WTC11 (cell line): ENCODE measurements around the gene NHERF2. TPM values are rescaled to one million over a fixed set of nuclear protein-coding genes. Genes with fewer than 3 reads are reported as not detected.

Experiments used
- ATAC-seq: fragments of 200-7000 bp; cut with Tn5 transposase; 2 replicates; pipeline ENCODE4 v1.10.0; 2021; ENCODE audit warnings: mild to moderate bottlenecking, moderate library complexity
- CTCF ChIA-PET: fragments of 300-600 bp; sonication (Branson Sonifier 250); formaldehyde crosslinking; loops from one replicate; lab custom pipeline; 2021; ENCODE audit warnings: antibody characterized with exemption; lab: Charles Lee
- POLR2A ChIA-PET: fragments of 350-600 bp; sonication (Branson Sonifier 250); formaldehyde crosslinking; loops from one replicate; lab custom pipeline; 2021; ENCODE audit warnings: antibody characterized with exemption; lab: Charles Lee
- DNase-seq: peaks from one replicate; pipeline ENCODE4 v3.0.0; 2021; ENCODE audit warnings: low spot score
- H3K27ac Mint-ChIP-seq: 2 replicates; pipeline ENCODE4 v1.8.0; 2021; ENCODE audit warnings: mixed read lengths
- H3K27me3 Mint-ChIP-seq: 2 replicates; pipeline ENCODE4 v1.8.0; 2021; ENCODE audit warnings: low read depth, mild to moderate bottlenecking, moderate library complexity, mixed read lengths
- H3K36me3 Mint-ChIP-seq: 2 replicates; pipeline ENCODE4 v1.8.0; 2021; ENCODE audit warnings: mixed read lengths
- H3K4me1 Mint-ChIP-seq: 2 replicates; pipeline ENCODE4 v1.8.0; 2022; ENCODE audit warnings: mixed read lengths
- H3K4me3 Mint-ChIP-seq: 2 replicates; pipeline ENCODE4 v1.8.0; 2021; ENCODE audit warnings: mild to moderate bottlenecking, moderate library complexity, mixed read lengths
- H3K9me3 Mint-ChIP-seq: 2 replicates; pipeline ENCODE4 v1.8.0; 2021; ENCODE audit warnings: mixed read lengths
- CBFB ChIP-seq: sonication (generic); formaldehyde crosslinking; IDR thresholded peaks from 2 replicates; pipeline ENCODE4 v1.8.1; 2022; ENCODE audit warnings: mild to moderate bottlenecking, low read depth, missing genetic modification reagents
- ESRRA ChIP-seq: sonication (generic); formaldehyde crosslinking; IDR thresholded peaks from 2 replicates; pipeline ENCODE4 v1.8.1; 2022; ENCODE audit warnings: mild to moderate bottlenecking, missing genetic modification reagents, borderline replicate concordance
- ETV6 ChIP-seq: sonication (generic); formaldehyde crosslinking; IDR thresholded peaks from 2 replicates; pipeline ENCODE4 v1.8.1; 2022; ENCODE audit warnings: mild to moderate bottlenecking, missing genetic modification reagents
- IRF2 ChIP-seq: sonication (generic); formaldehyde crosslinking; IDR thresholded peaks from 2 replicates; pipeline ENCODE4 v1.8.0; 2022; ENCODE audit warnings: low read depth, missing genetic modification reagents, borderline replicate concordance
- NFE2L1 ChIP-seq: sonication (generic); formaldehyde crosslinking; IDR thresholded peaks from 2 replicates; pipeline ENCODE4 v1.8.1; 2023; ENCODE audit warnings: missing genetic modification reagents
- NFYB ChIP-seq: sonication (generic); formaldehyde crosslinking; conservative IDR thresholded peaks from 2 replicates; pipeline ENCODE4 v1.8.0; 2022; ENCODE audit warnings: low read depth, missing genetic modification reagents
- NR1H2 ChIP-seq: sonication (generic); formaldehyde crosslinking; IDR thresholded peaks from 2 replicates; pipeline ENCODE4 v1.9.0; 2021; ENCODE audit warnings: mild to moderate bottlenecking, moderate library complexity, missing genetic modification reagents
- OVOL2 ChIP-seq: fragments of 250-450 bp; sonication (Bioruptor Pico); IDR thresholded peaks from 2 replicates; pipeline ENCODE4 v1.9.0; 2021; ENCODE audit warnings: mild to moderate bottlenecking, borderline replicate concordance
- PRRX2 ChIP-seq: fragments of 250-450 bp; sonication (Bioruptor Pico); IDR thresholded peaks from 2 replicates; pipeline ENCODE4 v1.8.0; 2021; ENCODE audit warnings: mild to moderate bottlenecking
- RELA ChIP-seq: sonication (generic); formaldehyde crosslinking; IDR thresholded peaks from 2 replicates; pipeline ENCODE4 v1.8.1; 2022; ENCODE audit warnings: missing genetic modification reagents, mild to moderate bottlenecking, borderline replicate concordance
- SMAD3 ChIP-seq: sonication (generic); formaldehyde crosslinking; IDR thresholded peaks from 2 replicates; pipeline ENCODE4 v1.8.0; 2022; ENCODE audit warnings: missing genetic modification reagents, mild to moderate bottlenecking, borderline replicate concordance
- SMAD4 ChIP-seq: sonication (generic); formaldehyde crosslinking; IDR thresholded peaks from 2 replicates; pipeline ENCODE4 v1.8.0; 2022; ENCODE audit warnings: mild to moderate bottlenecking, missing genetic modification reagents
- SOX15 ChIP-seq: fragments of 250-450 bp; sonication (Bioruptor Pico); IDR thresholded peaks from 2 replicates; pipeline ENCODE4 v1.9.0; 2021; ENCODE audit warnings: mild to moderate bottlenecking
- TEAD1 ChIP-seq: sonication (generic); formaldehyde crosslinking; IDR thresholded peaks from 2 replicates; pipeline ENCODE4 v1.8.0; 2022; ENCODE audit warnings: mild to moderate bottlenecking, missing genetic modification reagents
- TEAD4 ChIP-seq: sonication (generic); formaldehyde crosslinking; IDR thresholded peaks from 2 replicates; pipeline ENCODE4 v1.8.0; 2022; ENCODE audit warnings: mild to moderate bottlenecking, missing genetic modification reagents
- TP53 ChIP-seq: sonication (generic); formaldehyde crosslinking; IDR thresholded peaks from 2 replicates; pipeline ENCODE4 v1.8.1; 2023; ENCODE audit warnings: mild to moderate bottlenecking, missing genetic modification reagents
- ZNF138 ChIP-seq: sonication (generic); formaldehyde crosslinking; conservative IDR thresholded peaks from 2 replicates; pipeline ENCODE4 v1.8.1; 2022; ENCODE audit warnings: mild to moderate bottlenecking, moderate library complexity, missing genetic modification reagents
- ZNF423 ChIP-seq: fragments of 250-450 bp; sonication (Bioruptor Pico); IDR thresholded peaks from 2 replicates; pipeline ENCODE4 v2.1.2; 2022; ENCODE audit warnings: mild to moderate bottlenecking, moderate library complexity
- total RNA-seq: library from RNA; stranded (reverse); gene quantifications from 3 replicates; pipeline ENCODE4 v1.2.3, GENCODE V29; 2021
- TF ChIP-seq, protein P1 (sequence below): sonication (generic); formaldehyde crosslinking; IDR thresholded peaks from 2 replicates; pipeline ENCODE4 v1.8.1; 2022; ENCODE audit warnings: low read depth, mild to moderate bottlenecking, moderate library complexity, missing genetic modification reagents, borderline replicate concordance
- TF ChIP-seq, protein P2 (sequence below): sonication (generic); formaldehyde crosslinking; IDR thresholded peaks from 2 replicates; pipeline ENCODE4 v1.8.0; 2023; ENCODE audit warnings: mild to moderate bottlenecking, missing genetic modification reagents
- TF ChIP-seq, protein P3 (sequence below): sonication (generic); formaldehyde crosslinking; IDR thresholded peaks from 2 replicates; pipeline ENCODE4 v1.8.0; 2022; ENCODE audit warnings: mild to moderate bottlenecking, missing genetic modification reagents
- TF ChIP-seq, protein P4 (sequence below): sonication (generic); formaldehyde crosslinking; IDR thresholded peaks from 2 replicates; pipeline ENCODE4 v1.8.1; 2022; ENCODE audit warnings: missing genetic modification reagents, borderline replicate concordance
- TF ChIP-seq, protein P5 (sequence below): sonication (generic); formaldehyde crosslinking; IDR thresholded peaks from 2 replicates; pipeline ENCODE4 v1.8.0; 2022; ENCODE audit warnings: mild to moderate bottlenecking, missing genetic modification reagents
- TF ChIP-seq, protein P6 (sequence below): sonication (generic); formaldehyde crosslinking; conservative IDR thresholded peaks from 2 replicates; pipeline ENCODE4 v1.8.1; 2023; ENCODE audit warnings: mild to moderate bottlenecking, low read depth, missing genetic modification reagents, moderate library complexity

Gene NHERF2
- total RNA-seq, 1 experiment from 2014 or later, result 31.1 TPM

DNA sequence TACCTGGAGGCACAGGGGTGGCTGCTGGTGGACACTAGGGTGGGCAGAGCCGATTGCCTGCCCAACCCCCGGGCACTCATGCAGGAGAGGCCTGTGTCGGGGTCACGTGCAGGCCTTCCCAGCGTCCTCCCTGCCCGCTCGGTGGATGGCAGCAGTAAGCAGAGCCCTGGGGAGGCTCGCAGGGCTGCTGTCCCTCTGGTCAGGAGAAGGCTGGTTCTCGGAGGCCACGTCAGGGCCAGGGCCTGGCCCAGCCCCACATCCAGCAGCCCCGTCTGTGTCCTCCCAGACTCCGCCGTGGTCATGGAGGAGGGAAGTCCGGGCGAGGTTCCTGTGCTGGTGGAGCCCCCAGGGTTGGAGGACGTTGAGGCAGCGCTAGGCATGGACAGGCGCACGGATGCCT, 56.7 kb downstream of the NHERF2 start:
- DNase-seq (no peak), ATAC-seq (no peak)
- ChIA-PET POLR2A (interaction anchor here (0.9 kb wide), 1 partner anchor 61 kb away, joined by 3 read pairs; no protein-coding TSS in a partner anchor), CTCF (interaction anchor here (1.8 kb wide), 1 partner anchor 79 kb away, joined by 7 read pairs; no protein-coding TSS in a partner anchor)
- H3K9me3 Mint-ChIP-seq, result no peaks in the 10 kb centered on the region
- H3K36me3 Mint-ChIP-seq, result no peaks in the 10 kb centered on the region; the same call in 1 of the 2 replicates
- no peak for TF ChIP-seq SMAD3 (CRISPR knock-in tag)
- TF ChIP-seq NFE2L1 (CRISPR knock-in tag), result no peak
- TF ChIP-seq IRF2, result no peak
- no peak for TF ChIP-seq NR1H2 (CRISPR knock-in tag)
- no peak for TF ChIP-seq ETV6 (CRISPR knock-in tag)
- no peak for TF ChIP-seq ESRRA
- TF ChIP-seq SOX15, result no peak
- no peak for TF ChIP-seq PRRX2
- TF ChIP-seq, protein P1, sequence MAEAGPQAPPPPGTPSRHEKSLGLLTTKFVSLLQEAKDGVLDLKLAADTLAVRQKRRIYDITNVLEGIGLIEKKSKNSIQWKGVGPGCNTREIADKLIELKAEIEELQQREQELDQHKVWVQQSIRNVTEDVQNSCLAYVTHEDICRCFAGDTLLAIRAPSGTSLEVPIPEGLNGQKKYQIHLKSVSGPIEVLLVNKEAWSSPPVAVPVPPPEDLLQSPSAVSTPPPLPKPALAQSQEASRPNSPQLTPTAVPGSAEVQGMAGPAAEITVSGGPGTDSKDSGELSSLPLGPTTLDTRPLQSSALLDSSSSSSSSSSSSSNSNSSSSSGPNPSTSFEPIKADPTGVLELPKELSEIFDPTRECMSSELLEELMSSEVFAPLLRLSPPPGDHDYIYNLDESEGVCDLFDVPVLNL (CRISPR knock-in tag), result no peak
- TF ChIP-seq, protein P2, sequence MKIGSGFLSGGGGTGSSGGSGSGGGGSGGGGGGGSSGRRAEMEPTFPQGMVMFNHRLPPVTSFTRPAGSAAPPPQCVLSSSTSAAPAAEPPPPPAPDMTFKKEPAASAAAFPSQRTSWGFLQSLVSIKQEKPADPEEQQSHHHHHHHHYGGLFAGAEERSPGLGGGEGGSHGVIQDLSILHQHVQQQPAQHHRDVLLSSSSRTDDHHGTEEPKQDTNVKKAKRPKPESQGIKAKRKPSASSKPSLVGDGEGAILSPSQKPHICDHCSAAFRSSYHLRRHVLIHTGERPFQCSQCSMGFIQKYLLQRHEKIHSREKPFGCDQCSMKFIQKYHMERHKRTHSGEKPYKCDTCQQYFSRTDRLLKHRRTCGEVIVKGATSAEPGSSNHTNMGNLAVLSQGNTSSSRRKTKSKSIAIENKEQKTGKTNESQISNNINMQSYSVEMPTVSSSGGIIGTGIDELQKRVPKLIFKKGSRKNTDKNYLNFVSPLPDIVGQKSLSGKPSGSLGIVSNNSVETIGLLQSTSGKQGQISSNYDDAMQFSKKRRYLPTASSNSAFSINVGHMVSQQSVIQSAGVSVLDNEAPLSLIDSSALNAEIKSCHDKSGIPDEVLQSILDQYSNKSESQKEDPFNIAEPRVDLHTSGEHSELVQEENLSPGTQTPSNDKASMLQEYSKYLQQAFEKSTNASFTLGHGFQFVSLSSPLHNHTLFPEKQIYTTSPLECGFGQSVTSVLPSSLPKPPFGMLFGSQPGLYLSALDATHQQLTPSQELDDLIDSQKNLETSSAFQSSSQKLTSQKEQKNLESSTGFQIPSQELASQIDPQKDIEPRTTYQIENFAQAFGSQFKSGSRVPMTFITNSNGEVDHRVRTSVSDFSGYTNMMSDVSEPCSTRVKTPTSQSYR (CRISPR knock-in tag), result no peak
- no peak for TF ChIP-seq RELA (CRISPR knock-in tag)
- TF ChIP-seq, protein P3, sequence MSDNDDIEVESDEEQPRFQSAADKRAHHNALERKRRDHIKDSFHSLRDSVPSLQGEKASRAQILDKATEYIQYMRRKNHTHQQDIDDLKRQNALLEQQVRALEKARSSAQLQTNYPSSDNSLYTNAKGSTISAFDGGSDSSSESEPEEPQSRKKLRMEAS, result no peak
- no peak for TF ChIP-seq TEAD4
- H3K27ac Mint-ChIP-seq, result no peak overlapping the region
- no peak overlapping the region for H3K4me3 Mint-ChIP-seq
- H3K27me3 Mint-ChIP-seq, result no peaks in the 10 kb centered on the region
- H3K4me1 Mint-ChIP-seq, result no peaks in the 10 kb centered on the region

DNA sequence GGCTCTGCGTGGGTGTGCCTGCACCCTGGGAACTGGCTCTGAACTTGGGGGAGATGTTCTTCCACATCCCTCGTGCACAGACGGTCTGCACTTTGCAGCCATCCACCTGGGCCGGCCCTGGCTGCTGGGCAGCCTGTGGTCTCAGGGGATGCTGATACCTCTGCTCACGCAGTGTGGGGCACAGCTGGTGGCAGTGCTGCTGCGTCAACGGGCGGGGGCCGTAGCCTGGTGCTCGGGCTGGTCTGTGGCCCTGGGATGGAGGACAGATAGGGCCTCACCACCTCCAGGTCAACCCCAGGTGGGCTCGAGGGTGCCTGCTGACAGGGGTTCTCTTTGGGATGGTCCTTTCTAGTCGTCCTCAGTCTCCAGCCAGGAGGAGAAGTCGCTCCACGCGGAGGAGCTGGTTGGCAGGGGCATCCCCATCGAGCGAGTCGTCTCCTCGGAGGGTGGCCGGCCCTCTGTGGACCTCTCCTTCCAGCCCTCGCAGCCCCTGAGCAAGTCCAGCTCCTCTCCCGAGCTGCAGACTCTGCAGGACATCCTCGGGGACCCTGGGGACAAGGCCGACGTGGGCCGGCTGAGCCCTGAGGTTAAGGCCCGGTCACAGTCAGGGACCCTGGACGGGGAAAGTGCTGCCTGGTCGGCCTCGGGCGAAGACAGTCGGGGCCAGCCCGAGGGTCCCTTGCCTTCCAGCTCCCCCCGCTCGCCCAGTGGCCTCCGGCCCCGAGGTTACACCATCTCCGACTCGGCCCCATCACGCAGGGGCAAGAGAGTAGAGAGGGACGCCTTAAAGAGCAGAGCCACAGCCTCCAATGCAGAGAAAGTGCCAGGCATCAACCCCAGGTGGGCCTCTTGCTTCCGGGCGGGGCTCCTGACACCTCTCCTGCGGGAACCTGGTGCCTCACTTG, 57.4 kb downstream of the NHERF2 start:
- Mint-ChIP-seq H3K4me3 (no peak overlapping the region), H3K9me3 (no peaks in the 10 kb centered on the region), H3K36me3 (peaks cover 3% of the 10 kb centered on the region; the same call in 1 of the 2 replicates), H3K4me1 (no peaks in the 10 kb centered on the region), H3K27me3 (no peaks in the 10 kb centered on the region), H3K27ac (no peak overlapping the region)
- POLR2A ChIA-PET, result interaction anchor here (0.9 kb wide), 1 partner anchor 61 kb away, joined by 3 read pairs; no protein-coding TSS in a partner anchor
- DNase-seq (no peak), ATAC-seq (no peak)
- CTCF ChIA-PET, result interaction anchor here (1.1 to 2.4 kb wide), 2 partner anchors 68 to 80 kb away, joined by 4 to 11 read pairs; no protein-coding TSS in a partner anchor
- TF ChIP-seq ZNF138 (CRISPR knock-in tag) (no peak), NFYB (CRISPR knock-in tag) (no peak), OVOL2 (CRISPR knock-in tag) (no peak), TEAD1 (CRISPR knock-in tag) (no peak), CBFB (CRISPR knock-in tag) (no peak), ZNF423 (no peak), SMAD4 (CRISPR knock-in tag) (no peak), TP53 (CRISPR knock-in tag) (no peak)
- TF ChIP-seq, protein P4, sequence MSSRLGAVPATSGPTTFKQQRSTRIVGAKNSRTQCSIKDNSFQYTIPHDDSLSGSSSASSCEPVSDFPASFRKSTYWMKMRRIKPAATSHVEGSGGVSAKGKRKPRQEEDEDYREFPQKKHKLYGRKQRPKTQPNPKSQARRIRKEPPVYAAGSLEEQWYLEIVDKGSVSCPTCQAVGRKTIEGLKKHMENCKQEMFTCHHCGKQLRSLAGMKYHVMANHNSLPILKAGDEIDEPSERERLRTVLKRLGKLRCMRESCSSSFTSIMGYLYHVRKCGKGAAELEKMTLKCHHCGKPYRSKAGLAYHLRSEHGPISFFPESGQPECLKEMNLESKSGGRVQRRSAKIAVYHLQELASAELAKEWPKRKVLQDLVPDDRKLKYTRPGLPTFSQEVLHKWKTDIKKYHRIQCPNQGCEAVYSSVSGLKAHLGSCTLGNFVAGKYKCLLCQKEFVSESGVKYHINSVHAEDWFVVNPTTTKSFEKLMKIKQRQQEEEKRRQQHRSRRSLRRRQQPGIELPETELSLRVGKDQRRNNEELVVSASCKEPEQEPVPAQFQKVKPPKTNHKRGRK (CRISPR knock-in tag), result no peak
- TF ChIP-seq, protein P5, sequence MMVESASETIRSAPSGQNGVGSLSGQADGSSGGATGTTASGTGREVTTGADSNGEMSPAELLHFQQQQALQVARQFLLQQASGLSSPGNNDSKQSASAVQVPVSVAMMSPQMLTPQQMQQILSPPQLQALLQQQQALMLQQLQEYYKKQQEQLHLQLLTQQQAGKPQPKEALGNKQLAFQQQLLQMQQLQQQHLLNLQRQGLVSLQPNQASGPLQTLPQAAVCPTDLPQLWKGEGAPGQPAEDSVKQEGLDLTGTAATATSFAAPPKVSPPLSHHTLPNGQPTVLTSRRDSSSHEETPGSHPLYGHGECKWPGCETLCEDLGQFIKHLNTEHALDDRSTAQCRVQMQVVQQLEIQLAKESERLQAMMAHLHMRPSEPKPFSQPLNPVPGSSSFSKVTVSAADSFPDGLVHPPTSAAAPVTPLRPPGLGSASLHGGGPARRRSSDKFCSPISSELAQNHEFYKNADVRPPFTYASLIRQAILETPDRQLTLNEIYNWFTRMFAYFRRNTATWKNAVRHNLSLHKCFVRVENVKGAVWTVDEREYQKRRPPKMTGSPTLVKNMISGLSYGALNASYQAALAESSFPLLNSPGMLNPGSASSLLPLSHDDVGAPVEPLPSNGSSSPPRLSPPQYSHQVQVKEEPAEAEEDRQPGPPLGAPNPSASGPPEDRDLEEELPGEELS, result no peak
- TF ChIP-seq, protein P6, sequence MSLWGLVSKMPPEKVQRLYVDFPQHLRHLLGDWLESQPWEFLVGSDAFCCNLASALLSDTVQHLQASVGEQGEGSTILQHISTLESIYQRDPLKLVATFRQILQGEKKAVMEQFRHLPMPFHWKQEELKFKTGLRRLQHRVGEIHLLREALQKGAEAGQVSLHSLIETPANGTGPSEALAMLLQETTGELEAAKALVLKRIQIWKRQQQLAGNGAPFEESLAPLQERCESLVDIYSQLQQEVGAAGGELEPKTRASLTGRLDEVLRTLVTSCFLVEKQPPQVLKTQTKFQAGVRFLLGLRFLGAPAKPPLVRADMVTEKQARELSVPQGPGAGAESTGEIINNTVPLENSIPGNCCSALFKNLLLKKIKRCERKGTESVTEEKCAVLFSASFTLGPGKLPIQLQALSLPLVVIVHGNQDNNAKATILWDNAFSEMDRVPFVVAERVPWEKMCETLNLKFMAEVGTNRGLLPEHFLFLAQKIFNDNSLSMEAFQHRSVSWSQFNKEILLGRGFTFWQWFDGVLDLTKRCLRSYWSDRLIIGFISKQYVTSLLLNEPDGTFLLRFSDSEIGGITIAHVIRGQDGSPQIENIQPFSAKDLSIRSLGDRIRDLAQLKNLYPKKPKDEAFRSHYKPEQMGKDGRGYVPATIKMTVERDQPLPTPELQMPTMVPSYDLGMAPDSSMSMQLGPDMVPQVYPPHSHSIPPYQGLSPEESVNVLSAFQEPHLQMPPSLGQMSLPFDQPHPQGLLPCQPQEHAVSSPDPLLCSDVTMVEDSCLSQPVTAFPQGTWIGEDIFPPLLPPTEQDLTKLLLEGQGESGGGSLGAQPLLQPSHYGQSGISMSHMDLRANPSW (CRISPR knock-in tag), result no peak
